Astrocyte of the spinal cord (primary cell): Measurements from ENCODE around the gene PMEPA1.

ENCODE experiments used
- DNase-seq: peaks from one replicate; pipeline ENCODE4 v3.0.0; 2011; ENCODE audit warnings: low read depth, low spot score
- H3K4me3 ChIP-seq: 2 replicates; pipeline ENCODE4 v1.5.1; 2011; ENCODE audit warnings: low read depth, mild to moderate bottlenecking, low read length, moderate library complexity
- CTCF ChIP-seq: IDR thresholded peaks from 2 replicates; pipeline ENCODE4 v1.5.1; 2012; ENCODE audit warnings: low read depth, mild to moderate bottlenecking, low read length, inconsistent platforms
- in situ Hi-C: cut with HindIII; loops from 2 replicates; pipeline ENCODE4 v1.10.0; 2017; ENCODE audit warnings: low sequenced_read_pairs

Gene PMEPA1

GRCh38 chr20:57662456-57663240 lies 47.2 kb downstream of the PMEPA1 start:
- no peak overlapping the region for H3K4me3 ChIP-seq
- TF ChIP-seq CTCF = no peak
- in situ Hi-C loops = no loop called here
- no peak for DNase-seq

- H3K4me3 ChIP-seq = no peak overlapping the region
- no peak for DNase-seq
- no peak for TF ChIP-seq CTCF
- in situ Hi-C loops = no loop called here
These were observed 47.9 kb downstream of the PMEPA1 start for GRCh38 chr20:57661746-57662455.

GRCh38 chr20:57660922-57661745 lies 48.7 kb downstream of the PMEPA1 start:
- DNase-seq = no peak
- in situ Hi-C loops = no loop called here
- no peak overlapping the region for H3K4me3 ChIP-seq
- no peak for TF ChIP-seq CTCF

- in situ Hi-C loops = no loop called here
- TF ChIP-seq CTCF = no peak
- DNase-seq = no peak
- H3K4me3 ChIP-seq = no peak overlapping the region
These were observed 49.5 kb downstream of the PMEPA1 start for GRCh38 chr20:57660181-57660921.

GRCh38 chr20:57659517-57660180 lies 50.2 kb downstream of the PMEPA1 start:
- TF ChIP-seq CTCF = no peak
- in situ Hi-C loops = no loop called here
- DNase-seq = no peak
- no peak overlapping the region for H3K4me3 ChIP-seq
